Muscle layer of colon (tissue), 2 donors: ENCODE measurements around the gene KLHL29.
A peak's percentile ranks its signal among the peaks of the same experiment; 100 is the strongest.

ENCODE experiments used
- H3K27ac ChIP-seq: one replicate; pipeline ENCODE4 v1.7.0; 2013; ENCODE audit warnings: low read depth, mild to moderate bottlenecking, low read length, moderate library complexity
- H3K27me3 ChIP-seq, 2 donors: one replicate each; pipeline ENCODE4 v1.7.0; 2013; ENCODE audit warnings: low read length in 2 of 2, mild to moderate bottlenecking in 2 of 2; ENCODE audit not compliant: insufficient read depth in 2 of 2, control insufficient read depth in 1 of 2
- H3K36me3 ChIP-seq: one replicate; pipeline ENCODE4 v1.7.0; 2013; ENCODE audit warnings: mild to moderate bottlenecking, low read length; ENCODE audit not compliant: insufficient read depth
- H3K4me1 ChIP-seq: one replicate; pipeline ENCODE4 v1.7.0; 2013; ENCODE audit warnings: mild to moderate bottlenecking, low read length; ENCODE audit not compliant: insufficient read depth
- H3K4me3 ChIP-seq, 2 donors: one replicate each; pipeline ENCODE4 v1.7.0; 2013; ENCODE audit warnings: low read length in 2 of 2, low read depth in 1 of 2, mild to moderate bottlenecking in 1 of 2, moderate library complexity in 1 of 2
- H3K9ac ChIP-seq: one replicate; pipeline ENCODE4 v1.7.0; 2013; ENCODE audit warnings: low read length
- H3K9me3 ChIP-seq: one replicate; pipeline ENCODE4 v1.7.0; 2013; ENCODE audit warnings: mild to moderate bottlenecking, low read length
- donor health status: abdominal sarcoma.
- donor health status: Adenocarcinoma of cecum.

The KLHL29 gene

GRCh38 chr2:23589220-23589647 is 204.3 kb downstream of the KLHL29 start:
- Histone ChIP-seq H3K27ac (peak overlapping the region; percentile 87), H3K9me3 (no peaks in the 10 kb centered on the region), H3K4me1 (peaks cover 63% of the 10 kb centered on the region), H3K27me3 (no peaks in the 10 kb centered on the region), H3K4me3 (no peak overlapping the region), H3K36me3 (no peaks in the 10 kb centered on the region), H3K9ac (no peak overlapping the region)

- Histone ChIP-seq H3K9ac (no peak overlapping the region), H3K27ac (peak overlapping the region; percentile 87), H3K27me3 (no peaks in the 10 kb centered on the region), H3K9me3 (no peaks in the 10 kb centered on the region), H3K4me1 (peaks cover 67% of the 10 kb centered on the region), H3K36me3 (no peaks in the 10 kb centered on the region), H3K4me3 (no peak overlapping the region)
Measured at GRCh38 chr2:23589739-23590138, 204.8 kb downstream of the KLHL29 start.

- no peak overlapping the region for H3K9ac ChIP-seq
- H3K27ac ChIP-seq: peak overlapping the region; percentile 87
- no peaks in the 10 kb centered on the region for H3K36me3 ChIP-seq
- H3K9me3 ChIP-seq: no peaks in the 10 kb centered on the region
- peaks cover 69% of the 10 kb centered on the region for H3K4me1 ChIP-seq
- H3K4me3 ChIP-seq: no peak overlapping the region
- no peaks in the 10 kb centered on the region for H3K27me3 ChIP-seq
Measured at GRCh38 chr2:23590241-23590869, 205.4 kb downstream of the KLHL29 start.

GRCh38 chr2:23591111-23591510 is 206.1 kb downstream of the KLHL29 start:
- H3K4me3 ChIP-seq: no peak overlapping the region
- H3K9ac ChIP-seq: no peak overlapping the region
- no peaks in the 10 kb centered on the region for H3K36me3 ChIP-seq
- no peak overlapping the region for H3K27ac ChIP-seq
- H3K9me3 ChIP-seq: no peaks in the 10 kb centered on the region
- H3K27me3 ChIP-seq: no peaks in the 10 kb centered on the region
- peaks cover 69% of the 10 kb centered on the region for H3K4me1 ChIP-seq

GRCh38 chr2:23592061-23592685 is 207.2 kb downstream of the KLHL29 start:
- H3K27ac ChIP-seq: no peak overlapping the region
- H3K4me3 ChIP-seq: no peak overlapping the region
- no peaks in the 10 kb centered on the region for H3K36me3 ChIP-seq
- H3K9me3 ChIP-seq: no peaks in the 10 kb centered on the region
- no peak overlapping the region for H3K9ac ChIP-seq
- H3K4me1 ChIP-seq: peaks cover 78% of the 10 kb centered on the region
- no peaks in the 10 kb centered on the region for H3K27me3 ChIP-seq

GRCh38 chr2:23592898-23593751 is 208.1 kb downstream of the KLHL29 start:
- peaks cover 73% of the 10 kb centered on the region for H3K4me1 ChIP-seq
- no peak overlapping the region for H3K9ac ChIP-seq
- no peaks in the 10 kb centered on the region for H3K27me3 ChIP-seq
- H3K4me3 ChIP-seq: peak overlapping the region in 1 of 2 donors; percentile 25
- no peaks in the 10 kb centered on the region for H3K36me3 ChIP-seq
- H3K27ac ChIP-seq: peak overlapping the region; percentile 89
- no peaks in the 10 kb centered on the region for H3K9me3 ChIP-seq

- Histone ChIP-seq H3K27ac (peak overlapping the region; percentile 89), H3K4me1 (peaks cover 65% of the 10 kb centered on the region), H3K9me3 (no peaks in the 10 kb centered on the region)
Measured at GRCh38 chr2:23593752-23594459, 208.9 kb downstream of the KLHL29 start.

GRCh38 chr2:23594460-23594825 is 209.5 kb downstream of the KLHL29 start:
- Histone ChIP-seq H3K27me3 (no peaks in the 10 kb centered on the region), H3K4me3 (peak overlapping the region in 1 of 2 donors; percentile 25), H3K27ac (peak overlapping the region; percentile 89), H3K9ac (no peak overlapping the region), H3K4me1 (peaks cover 60% of the 10 kb centered on the region), H3K36me3 (no peaks in the 10 kb centered on the region), H3K9me3 (no peaks in the 10 kb centered on the region)

More at GRCh38 chr2:23593752-23594459, 208.9 kb downstream of the KLHL29 start:
- Histone ChIP-seq H3K4me3 (peak overlapping the region in 1 of 2 donors; percentile 25), H3K36me3 (no peaks in the 10 kb centered on the region), H3K9ac (no peak overlapping the region), H3K27me3 (no peaks in the 10 kb centered on the region)

GRCh38 chr2:23595021-23595420 is 210.0 kb downstream of the KLHL29 start:
- H3K4me1 ChIP-seq: peaks cover 54% of the 10 kb centered on the region
- no peaks in the 10 kb centered on the region for H3K36me3 ChIP-seq
- no peak overlapping the region for H3K4me3 ChIP-seq
- no peaks in the 10 kb centered on the region for H3K9me3 ChIP-seq
- H3K9ac ChIP-seq: no peak overlapping the region
- peak overlapping the region; percentile 89 for H3K27ac ChIP-seq
- no peaks in the 10 kb centered on the region for H3K27me3 ChIP-seq

GRCh38 chr2:23595601-23596251 is 210.7 kb downstream of the KLHL29 start:
- Histone ChIP-seq H3K9me3 (no peaks in the 10 kb centered on the region), H3K4me1 (peaks cover 54% of the 10 kb centered on the region), H3K4me3 (peak overlapping the region in 1 of 2 donors; percentile 12), H3K27ac (peak overlapping the region; percentile 89), H3K36me3 (no peaks in the 10 kb centered on the region), H3K9ac (peak overlapping the region; percentile 10), H3K27me3 (no peaks in the 10 kb centered on the region)
